ENCODE measurements around the gene SCN2A. TPM values are rescaled to one million over a fixed set of nuclear protein-coding genes. Genes with fewer than 3 reads are reported as not detected.

The SCN2A gene
- total and polyA plus RNA-seq, 2 donors (not counting 3 experiments of a cell fraction or from before 2014, with no cell fraction given) = not detected

DNA sequence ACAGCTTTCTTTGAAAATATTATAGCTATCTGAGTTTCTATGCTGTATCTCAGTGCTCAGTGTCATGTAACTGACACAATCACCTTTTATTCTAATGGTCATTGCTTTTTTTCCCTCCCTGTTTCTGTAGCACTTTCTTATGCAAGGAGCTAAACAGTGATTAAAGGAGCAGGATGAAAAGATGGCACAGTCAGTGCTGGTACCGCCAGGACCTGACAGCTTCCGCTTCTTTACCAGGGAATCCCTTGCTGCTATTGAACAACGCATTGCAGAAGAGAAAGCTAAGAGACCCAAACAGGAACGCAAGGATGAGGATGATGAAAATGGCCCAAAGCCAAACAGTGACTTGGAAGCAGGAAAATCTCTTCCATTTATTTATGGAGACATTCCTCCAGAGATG lies 56.4 kb downstream of the SCN2A start:
- DNase-seq (ENCODE audit: low read depth, low spot score) (no peak), FAIRE-seq (no peak)
- dilution Hi-C loops (cut with MboI; ENCODE audit: extremely low pct_ligation_motif_present, low sequenced_read_pairs) (no loop called here), intact Hi-C loops (cut with micrococcal nuclease) (no loop called here)
- Histone ChIP-seq H3K27me3 (ENCODE audit: control insufficient read depth in 2 of 2, insufficient read depth in 2 of 2, low read length in 2 of 2) (peaks cover 3 to 12% of the 10 kb centered on the region in 2 experiments), H3K9ac (replicated peaks; ENCODE audit: extremely low read depth, insufficient read depth, low read length) (no peak overlapping the region), H4K20me1 (replicated peaks; ENCODE audit: control insufficient read depth, extremely low read depth, insufficient read depth, low read length) (no peaks in the 10 kb centered on the region), H3K4me1 (ENCODE audit: control insufficient read depth, extremely low read depth, insufficient read depth, low read length) (no peaks in the 10 kb centered on the region), H3K36me3 (ENCODE audit: control insufficient read depth in 2 of 2, extremely low read depth in 1 of 2, insufficient read depth in 2 of 2, low read length in 2 of 2) (no peaks in the 10 kb centered on the region), H3K9me3 (replicated peaks; ENCODE audit: control insufficient read depth, insufficient read depth, low read length) (no peaks in the 10 kb centered on the region), H3K4me3 (replicated peaks in 1 of 3; ENCODE audit: insufficient read depth in 1 of 3, low read depth in 1 of 3, low read length in 3 of 3) (no peak overlapping the region), H3K79me2 (ENCODE audit: control insufficient read depth, insufficient read depth, low read length) (no peaks in the 10 kb centered on the region), H3K9me1 (replicated peaks; ENCODE audit: control insufficient read depth, extremely low read depth, insufficient read depth, low read length) (no peaks in the 10 kb centered on the region), H3K4me2 (ENCODE audit: insufficient read depth, low read length) (no peak overlapping the region), H3K27ac (ENCODE audit: insufficient read depth, low read depth, low read length) (no peak overlapping the region), H2AFZ (ENCODE audit: low read depth, low read length) (no peak overlapping the region)
- TF ChIP-seq GATA2 (IDR thresholded peaks at IDR 0.05; ENCODE audit: insufficient read depth, insufficient read length, low read depth, low read length) (no peak), MYC (IDR thresholded peaks at IDR 0.05; ENCODE audit: low read depth, low read length) (no peak), POLR2AphosphoS5 (IDR thresholded peaks at IDR 0.05; ENCODE audit: insufficient read depth, low read depth, low read length) (no peak), EZH2 (IDR thresholded peaks at IDR 0.05; ENCODE audit: borderline replicate concordance, low read depth, low read length, severe bottlenecking) (no peak), JUN (IDR thresholded peaks at IDR 0.05; ENCODE audit: borderline replicate concordance, insufficient read depth, insufficient read length, low read depth) (no peak), FOS (IDR thresholded peaks at IDR 0.05; ENCODE audit: borderline replicate concordance, insufficient read depth, low read length) (no peak), POLR2A (IDR thresholded peaks at IDR 0.05; ENCODE audit: low read depth, low read length) (no peak)
- TF ChIP-seq, protein P1, sequence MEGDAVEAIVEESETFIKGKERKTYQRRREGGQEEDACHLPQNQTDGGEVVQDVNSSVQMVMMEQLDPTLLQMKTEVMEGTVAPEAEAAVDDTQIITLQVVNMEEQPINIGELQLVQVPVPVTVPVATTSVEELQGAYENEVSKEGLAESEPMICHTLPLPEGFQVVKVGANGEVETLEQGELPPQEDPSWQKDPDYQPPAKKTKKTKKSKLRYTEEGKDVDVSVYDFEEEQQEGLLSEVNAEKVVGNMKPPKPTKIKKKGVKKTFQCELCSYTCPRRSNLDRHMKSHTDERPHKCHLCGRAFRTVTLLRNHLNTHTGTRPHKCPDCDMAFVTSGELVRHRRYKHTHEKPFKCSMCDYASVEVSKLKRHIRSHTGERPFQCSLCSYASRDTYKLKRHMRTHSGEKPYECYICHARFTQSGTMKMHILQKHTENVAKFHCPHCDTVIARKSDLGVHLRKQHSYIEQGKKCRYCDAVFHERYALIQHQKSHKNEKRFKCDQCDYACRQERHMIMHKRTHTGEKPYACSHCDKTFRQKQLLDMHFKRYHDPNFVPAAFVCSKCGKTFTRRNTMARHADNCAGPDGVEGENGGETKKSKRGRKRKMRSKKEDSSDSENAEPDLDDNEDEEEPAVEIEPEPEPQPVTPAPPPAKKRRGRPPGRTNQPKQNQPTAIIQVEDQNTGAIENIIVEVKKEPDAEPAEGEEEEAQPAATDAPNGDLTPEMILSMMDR (IDR thresholded peaks at IDR 0.05; ENCODE audit: extremely low read depth in 1 of 2, insufficient read depth in 1 of 2, low read depth in 1 of 2, low read length in 2 of 2) = no peak
- TF ChIP-seq, protein P2, sequence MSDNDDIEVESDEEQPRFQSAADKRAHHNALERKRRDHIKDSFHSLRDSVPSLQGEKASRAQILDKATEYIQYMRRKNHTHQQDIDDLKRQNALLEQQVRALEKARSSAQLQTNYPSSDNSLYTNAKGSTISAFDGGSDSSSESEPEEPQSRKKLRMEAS (IDR thresholded peaks at IDR 0.05; ENCODE audit: insufficient read depth, insufficient read length) = no peak
- ChIA-PET POLR2A (no interaction called here), CTCF (interaction anchor here (1.0 to 3.2 kb wide), 6 partner anchors 12 to 579 kb away, joined by 3 to 36 read pairs (median 4); no protein-coding TSS in a partner anchor)
- no TSS peak for BruUV-seq (replicated peaks)
